NT2/D1 (cell line): Measurements from ENCODE around the gene SEMA4C.

Experiments
- DNase-seq: peaks from one replicate; pipeline ENCODE4 v3.0.0-alpha.2; 2011; ENCODE audit warnings: low read depth, low spot score
- H3K27me3 ChIP-seq: 2 replicates; pipeline ENCODE4 v1.6.0; 2011; ENCODE audit warnings: mild to moderate bottlenecking; ENCODE audit not compliant: insufficient read length, insufficient read depth
- H3K36me3 ChIP-seq: 2 replicates; pipeline ENCODE4 v1.6.1; 2011; ENCODE audit warnings: mild to moderate bottlenecking, low read length, mixed read lengths; ENCODE audit not compliant: insufficient read depth, insufficient read length
- H3K4me1 ChIP-seq: 2 replicates; pipeline ENCODE4 v1.5.1; 2011; ENCODE audit not compliant: insufficient read depth, insufficient read length
- H3K4me3 ChIP-seq: 2 replicates; pipeline ENCODE4 v1.5.1; 2011; ENCODE audit warnings: low read depth; ENCODE audit not compliant: insufficient read length
- H3K9ac ChIP-seq: 2 replicates; pipeline ENCODE4 v1.6.0; 2011; ENCODE audit warnings: low read depth; ENCODE audit not compliant: insufficient read length
- H3K9me3 ChIP-seq: 2 replicates; pipeline ENCODE4 v1.5.1; 2011; ENCODE audit warnings: mild to moderate bottlenecking, low read length; ENCODE audit not compliant: insufficient read depth
- SUZ12 ChIP-seq: IDR thresholded peaks from 2 replicates; pipeline ENCODE4 v1.6.1; 2011; ENCODE audit not compliant: insufficient read length, insufficient read depth; ENCODE audit errors: extremely low read depth
- YY1 ChIP-seq: IDR thresholded peaks from 2 replicates; pipeline ENCODE4 v1.6.1; 2011; ENCODE audit not compliant: insufficient read length, insufficient read depth
- ZNF274 ChIP-seq: IDR thresholded peaks from 2 replicates; pipeline ENCODE4 v1.6.1; 2011; ENCODE audit warnings: mild to moderate bottlenecking, low read depth, low read length

Gene SEMA4C

GRCh38 chr2:96815326-96816126 lies 54.4 kb downstream of the SEMA4C start:
- TF ChIP-seq YY1, result no peak
- no peak for DNase-seq
- Histone ChIP-seq H3K27me3 (peaks cover 21% of the 10 kb centered on the region), H3K9me3 (no peaks in the 10 kb centered on the region), H3K36me3 (peaks cover 26% of the 10 kb centered on the region), H3K4me3 (peak overlapping the region; percentile 56), H3K4me1 (peaks cover 11% of the 10 kb centered on the region), H3K9ac (peak overlapping the region; percentile 70)

DNA sequence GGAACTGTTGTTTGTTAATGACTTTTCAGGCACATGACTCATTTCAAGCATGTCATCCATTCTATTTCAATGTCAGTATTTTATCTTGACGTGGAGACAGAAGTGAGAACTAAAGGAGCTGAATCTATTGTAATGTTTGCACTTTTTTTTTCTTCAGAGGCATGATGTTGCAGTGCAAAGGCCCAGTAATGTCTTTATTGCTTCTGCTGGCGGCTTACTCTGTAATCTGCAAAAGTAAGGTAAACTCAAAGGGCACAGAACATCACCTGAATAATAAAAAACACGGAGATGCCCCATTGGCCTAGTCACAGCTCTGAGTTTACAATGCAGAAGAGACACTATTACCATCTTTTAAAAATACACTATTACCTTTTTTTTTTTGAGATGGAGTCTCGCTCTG lies 56.2 kb downstream of the SEMA4C start:
- no peaks in the 10 kb centered on the region for H3K9me3 ChIP-seq
- peaks cover 4% of the 10 kb centered on the region for H3K4me1 ChIP-seq
- H3K27me3 ChIP-seq, result peaks cover 21% of the 10 kb centered on the region
- peaks cover 35% of the 10 kb centered on the region for H3K36me3 ChIP-seq
- DNase-seq, result no peak
- no peak for TF ChIP-seq ZNF274
- TF ChIP-seq YY1, result no peak
- TF ChIP-seq SUZ12, result no peak
- no peak overlapping the region for H3K4me3 ChIP-seq
- H3K9ac ChIP-seq, result no peak overlapping the region

DNA sequence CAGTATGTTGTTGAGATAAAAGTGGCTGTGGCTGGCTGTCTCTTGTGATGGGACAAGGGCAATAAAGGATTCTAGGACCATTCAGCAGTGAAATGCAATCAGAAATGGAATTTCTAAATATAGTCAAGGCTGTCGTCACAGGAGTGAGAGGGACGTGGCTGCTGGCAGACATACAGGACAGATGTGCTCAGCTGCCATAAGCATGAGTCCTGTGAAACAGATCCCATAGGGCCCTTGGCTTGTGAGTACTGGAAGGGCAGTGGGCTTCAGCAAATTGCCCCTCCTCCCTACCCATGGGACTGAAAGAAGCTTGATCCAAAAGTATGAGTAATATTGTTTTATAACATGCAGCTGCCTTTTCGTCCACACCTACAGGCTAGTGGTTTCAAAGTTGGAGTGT lies 58.0 kb downstream of the SEMA4C start:
- H3K9me3 ChIP-seq, result no peaks in the 10 kb centered on the region
- TF ChIP-seq YY1, result no peak
- TF ChIP-seq SUZ12, result no peak
- TF ChIP-seq ZNF274, result no peak
- peaks cover 35% of the 10 kb centered on the region for H3K36me3 ChIP-seq
- H3K4me3 ChIP-seq, result no peak overlapping the region
- no peaks in the 10 kb centered on the region for H3K4me1 ChIP-seq
- H3K27me3 ChIP-seq, result peaks cover 9% of the 10 kb centered on the region
- DNase-seq, result no peak
- H3K9ac ChIP-seq, result no peak overlapping the region

- no peak for DNase-seq
These were observed 59.1 kb downstream of the SEMA4C start for GRCh38 chr2:96810783-96811192.

DNA sequence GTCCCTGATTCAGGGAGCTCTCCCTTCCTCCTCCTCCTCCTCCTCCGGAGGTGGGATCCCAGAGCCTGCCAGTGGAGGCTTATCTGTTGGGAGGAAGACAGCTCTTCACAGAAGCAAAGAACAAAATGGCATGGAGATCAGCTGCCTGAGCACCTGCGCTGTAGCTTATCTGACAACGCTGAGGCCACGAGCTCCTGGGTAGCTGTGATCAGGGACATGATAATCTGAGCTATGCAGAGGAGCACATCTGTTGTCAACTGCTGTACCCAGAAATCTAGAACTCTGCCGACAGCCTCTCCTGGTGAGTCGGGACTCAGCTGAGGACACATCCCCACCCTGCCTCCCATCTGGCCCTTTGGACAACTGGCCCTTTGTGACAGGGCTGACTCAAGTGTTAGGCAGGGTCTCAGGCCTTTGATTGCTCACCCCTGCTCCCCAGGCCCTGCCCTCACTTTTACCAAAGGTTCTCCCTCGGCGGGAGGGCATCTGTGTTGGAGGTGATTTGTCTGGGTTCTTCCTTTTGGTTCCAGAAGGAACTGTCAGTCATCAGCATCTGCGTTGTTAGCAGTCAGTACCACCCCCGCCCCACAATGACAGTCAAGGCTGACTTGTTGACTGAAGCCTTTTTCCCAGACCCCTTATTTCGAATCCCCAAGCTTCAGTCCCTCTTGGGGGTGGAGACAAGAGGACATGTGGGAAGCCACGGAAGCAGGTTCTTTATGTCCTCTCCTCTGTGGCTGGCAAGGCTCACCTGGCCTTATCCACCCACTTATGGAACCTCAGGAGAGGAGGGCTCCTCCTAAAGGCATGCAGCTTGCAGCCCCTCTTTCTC lies 59.7 kb downstream of the SEMA4C start:
- peaks cover 4% of the 10 kb centered on the region for H3K27me3 ChIP-seq
- TF ChIP-seq YY1, result no peak
- no peak for TF ChIP-seq SUZ12
- no peak for TF ChIP-seq ZNF274

More at GRCh38 chr2:96810783-96811192, 59.1 kb downstream of the SEMA4C start:
- TF ChIP-seq SUZ12 (no peak), ZNF274 (no peak), YY1 (no peak)
- Histone ChIP-seq H3K36me3 (peaks cover 35% of the 10 kb centered on the region), H3K9ac (no peak overlapping the region), H3K27me3 (peaks cover 9% of the 10 kb centered on the region), H3K4me1 (no peaks in the 10 kb centered on the region), H3K9me3 (no peaks in the 10 kb centered on the region), H3K4me3 (no peak overlapping the region)

More for the DNA sequence above, 59.7 kb downstream of the SEMA4C start:
- Histone ChIP-seq H3K9ac (no peak overlapping the region), H3K4me3 (no peak overlapping the region), H3K4me1 (no peaks in the 10 kb centered on the region), H3K36me3 (peaks cover 35% of the 10 kb centered on the region), H3K9me3 (no peaks in the 10 kb centered on the region)
- DNase-seq, result no peak
